Measurements from ENCODE around the gene TMEM62. TPM values are rescaled to one million over a fixed set of nuclear protein-coding genes. Genes with fewer than 3 reads are reported as not detected.

TMEM62 gene
- total RNA-seq, result 9.8 and 12.0 TPM in 2 replicates

GRCh38 chr15:43133430-43134156 is at the start of gene TMEM62:
TSS of gene TMEM62 (plus strand) at chr15:43133586. CDS start at chr15:43133803, 217 bp downstream.

DNA sequence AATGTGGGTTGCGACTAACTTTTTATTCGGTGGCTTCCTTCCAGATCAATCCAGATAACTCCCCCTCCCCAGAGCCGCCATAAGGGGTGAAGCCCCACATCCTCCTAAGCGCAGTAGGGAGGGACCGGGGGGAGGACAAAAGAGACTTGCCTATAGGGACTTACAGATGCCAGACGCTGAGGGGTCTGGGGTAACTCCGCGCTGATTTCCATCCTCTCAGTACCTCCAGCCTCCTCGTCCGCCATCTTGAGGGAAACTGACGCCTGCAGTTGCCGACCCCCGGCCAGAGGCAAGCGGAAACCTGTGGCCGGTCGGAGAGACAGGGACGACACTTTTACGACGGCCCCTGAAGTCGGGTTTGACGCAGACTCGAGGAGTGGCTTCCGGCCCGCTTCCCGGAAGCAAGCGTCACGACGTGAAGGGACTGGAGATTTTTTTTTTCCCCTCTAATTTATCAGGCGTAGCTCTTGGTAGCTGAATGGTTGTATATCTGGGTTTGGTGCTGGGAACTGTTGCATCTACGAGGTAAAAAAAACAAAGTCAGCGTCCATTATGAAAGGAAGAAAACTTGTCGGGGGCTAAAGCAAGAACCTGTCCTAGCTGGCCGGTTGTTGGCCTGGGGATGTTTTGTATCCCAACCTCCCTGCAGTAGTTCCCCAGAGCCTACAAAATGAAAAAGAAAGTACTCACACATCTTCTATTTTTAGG is 27.5 kb upstream of the TMEM62 start, which contains the start of gene UBR1:
Gene UBR1 (minus strand): TSS at position 261 of the 708 bp plus-strand sequence. CDS start 16 bp downstream, at position 245.

GRCh38 chr15:43185157-43186002 is 52.0 kb downstream of the TMEM62 start, which contains the start of gene CCNDBP1:
TSS of gene CCNDBP1 (plus strand) at chr15:43185403. CDS start at chr15:43185499, 96 bp downstream.

GRCh38 chr15:43220991-43221403 is 87.6 kb downstream of the TMEM62 start, which contains the start of gene EPB42:
TSS of gene EPB42 (minus strand) at chr15:43221018. CDS start at chr15:43220825, 193 bp downstream.

Other genes starting within 250 kb of the TMEM62 start
- gene TTBK2, start 212.8 kb upstream of the TMEM62 start, total RNA-seq, result 9.5 and 13.9 TPM in 2 replicates
- 41.3 TPM in 2 replicates for gene UBR1, start 27.5 kb upstream of the TMEM62 start, total RNA-seq
- 55.8 and 82.6 TPM in 2 replicates for gene CCNDBP1, start 51.8 kb downstream of the TMEM62 start, total RNA-seq
- not detected in 2 replicates for gene EPB42, start 87.4 kb downstream of the TMEM62 start, total RNA-seq
- not detected in 2 replicates for gene TGM5, start 133.3 kb downstream of the TMEM62 start, total RNA-seq
- gene TGM7, start 168.7 kb downstream of the TMEM62 start, total RNA-seq, result not detected in 2 replicates
- 7.0 and 7.4 TPM in 2 replicates for gene LCMT2, start 197.0 kb downstream of the TMEM62 start, total RNA-seq
- gene ZSCAN29, start 237.5 kb downstream of the TMEM62 start, total RNA-seq, result 18.1 and 22.4 TPM in 2 replicates
- gene TUBGCP4, start 237.5 kb downstream of the TMEM62 start, total RNA-seq, result 9.8 and 14.2 TPM in 2 replicates

All from smooth muscle cell of the umbilical artery (primary cell).